Progenitor cell of endocrine pancreas (in vitro differentiated cells): ENCODE measurements around the gene PCDHGA8. TPM values are rescaled to one million over a fixed set of nuclear protein-coding genes. Genes with fewer than 3 reads are reported as not detected.
A peak's percentile ranks its signal among the peaks of the same experiment; 100 is the strongest.

ENCODE experiments used
- DNase-seq: peaks from one replicate; pipeline ENCODE4 v3.0.0; 2021; ENCODE audit warnings: low spot score; ENCODE audit not compliant: unreplicated experiment
- H3K27ac Mint-ChIP-seq: 2 replicates; pipeline ENCODE4 v1.8.0; 2021; ENCODE audit warnings: mild to moderate bottlenecking, moderate library complexity, mixed read lengths
- H3K27me3 Mint-ChIP-seq: 2 replicates; pipeline ENCODE4 v1.8.0; 2021; ENCODE audit warnings: mixed read lengths
- H3K36me3 Mint-ChIP-seq: 2 replicates; pipeline ENCODE4 v1.8.0; 2022; ENCODE audit warnings: mixed read lengths; ENCODE audit not compliant: insufficient read depth
- H3K4me1 Mint-ChIP-seq: 2 replicates; pipeline ENCODE4 v1.8.0; 2021; ENCODE audit warnings: low read depth, mixed read lengths
- H3K4me3 Mint-ChIP-seq: 2 replicates; pipeline ENCODE4 v1.8.0; 2021; ENCODE audit warnings: low read depth, mild to moderate bottlenecking, moderate library complexity, mixed read lengths
- H3K9me3 Mint-ChIP-seq: 2 replicates; pipeline ENCODE4 v1.8.0; 2021; ENCODE audit warnings: low read depth, mixed read lengths
- total RNA-seq: library from RNA; stranded (reverse); gene quantifications from 2 replicates; pipeline ENCODE4 v1.2.1, GENCODE V29; 2021
- TF ChIP-seq, protein P1 (sequence below): fragments of 200-600 bp; sonication (generic); IDR thresholded peaks from one replicate; pipeline ENCODE4 v1.5.0; 2021; ENCODE audit warnings: antibody characterized with exemption, mild to moderate bottlenecking; ENCODE audit not compliant: unreplicated experiment

PCDHGA8 gene
- total RNA-seq, 1 donor from 2014 or later: 1.5 TPM

DNA sequence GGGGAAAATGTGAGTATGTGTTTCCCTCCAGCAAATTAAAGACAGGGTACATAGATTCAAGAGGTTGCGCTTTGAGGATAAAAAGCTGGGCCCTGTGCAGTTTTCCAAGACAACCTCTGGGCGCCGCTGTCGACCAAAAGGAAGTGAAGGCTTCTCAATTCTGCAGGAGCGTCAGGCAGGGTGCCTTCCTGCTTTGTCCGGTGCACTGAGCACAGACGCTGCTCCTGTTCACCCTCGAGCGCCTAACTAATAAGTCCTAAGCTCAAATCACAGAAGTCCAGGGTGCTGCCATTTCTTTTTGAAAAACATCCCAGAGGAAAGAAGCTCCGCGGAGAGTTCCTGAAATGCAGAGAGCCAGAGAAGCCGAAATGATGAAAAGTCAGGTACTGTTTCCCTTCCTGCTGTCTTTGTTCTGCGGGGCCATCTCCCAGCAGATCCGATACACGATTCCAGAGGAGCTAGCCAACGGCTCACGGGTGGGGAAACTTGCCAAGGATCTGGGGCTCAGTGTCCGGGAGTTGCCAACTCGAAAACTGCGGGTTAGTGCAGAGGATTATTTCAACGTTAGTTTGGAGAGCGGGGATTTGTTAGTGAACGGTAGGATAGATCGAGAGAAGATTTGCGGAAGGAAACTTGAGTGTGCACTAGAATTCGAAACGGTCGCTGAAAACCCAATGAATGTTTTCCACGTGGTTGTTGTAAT, 42.4 kb upstream of the PCDHGA8 start, which contains the start of gene PCDHGB1:
TSS of gene PCDHGB1 (plus strand) at position 183 of the 703 bp plus-strand sequence. CDS start at position 345, 162 bp downstream.
- peaks cover 32% of the 10 kb centered on the region for H3K9me3 Mint-ChIP-seq
- TF ChIP-seq, protein P1, sequence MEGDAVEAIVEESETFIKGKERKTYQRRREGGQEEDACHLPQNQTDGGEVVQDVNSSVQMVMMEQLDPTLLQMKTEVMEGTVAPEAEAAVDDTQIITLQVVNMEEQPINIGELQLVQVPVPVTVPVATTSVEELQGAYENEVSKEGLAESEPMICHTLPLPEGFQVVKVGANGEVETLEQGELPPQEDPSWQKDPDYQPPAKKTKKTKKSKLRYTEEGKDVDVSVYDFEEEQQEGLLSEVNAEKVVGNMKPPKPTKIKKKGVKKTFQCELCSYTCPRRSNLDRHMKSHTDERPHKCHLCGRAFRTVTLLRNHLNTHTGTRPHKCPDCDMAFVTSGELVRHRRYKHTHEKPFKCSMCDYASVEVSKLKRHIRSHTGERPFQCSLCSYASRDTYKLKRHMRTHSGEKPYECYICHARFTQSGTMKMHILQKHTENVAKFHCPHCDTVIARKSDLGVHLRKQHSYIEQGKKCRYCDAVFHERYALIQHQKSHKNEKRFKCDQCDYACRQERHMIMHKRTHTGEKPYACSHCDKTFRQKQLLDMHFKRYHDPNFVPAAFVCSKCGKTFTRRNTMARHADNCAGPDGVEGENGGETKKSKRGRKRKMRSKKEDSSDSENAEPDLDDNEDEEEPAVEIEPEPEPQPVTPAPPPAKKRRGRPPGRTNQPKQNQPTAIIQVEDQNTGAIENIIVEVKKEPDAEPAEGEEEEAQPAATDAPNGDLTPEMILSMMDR: peak; percentile 22
- H3K36me3 Mint-ChIP-seq: peaks cover 9% of the 10 kb centered on the region

DNA sequence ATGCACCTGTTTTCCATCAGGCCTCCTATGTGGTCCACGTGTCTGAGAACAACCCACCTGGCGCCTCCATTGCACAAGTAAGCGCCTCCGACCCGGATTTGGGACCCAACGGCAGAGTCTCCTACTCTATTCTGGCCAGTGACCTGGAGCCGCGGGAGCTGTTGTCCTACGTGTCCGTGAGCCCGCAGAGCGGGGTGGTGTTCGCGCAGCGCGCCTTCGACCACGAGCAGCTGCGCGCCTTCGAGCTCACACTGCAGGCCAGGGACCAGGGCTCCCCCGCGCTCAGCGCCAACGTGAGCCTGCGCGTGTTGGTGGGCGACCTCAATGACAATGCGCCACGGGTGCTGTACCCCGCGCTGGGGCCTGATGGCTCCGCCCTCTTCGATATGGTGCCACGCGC, 40.8 kb upstream of the PCDHGA8 start:
- TF ChIP-seq, protein P1: no peak
- H3K27me3 Mint-ChIP-seq: no peaks in the 10 kb centered on the region
- DNase-seq: no peak
- no peak overlapping the region for H3K27ac Mint-ChIP-seq
- peaks cover 38% of the 10 kb centered on the region for H3K9me3 Mint-ChIP-seq
- H3K4me1 Mint-ChIP-seq: no peaks in the 10 kb centered on the region
- no peak overlapping the region for H3K4me3 Mint-ChIP-seq
- peaks cover 10% of the 10 kb centered on the region for H3K36me3 Mint-ChIP-seq

More for the DNA sequence above, 42.4 kb upstream of the PCDHGA8 start, which contains the start of gene PCDHGB1:
- DNase-seq: no peak
- Mint-ChIP-seq H3K27me3 (no peaks in the 10 kb centered on the region), H3K4me1 (no peaks in the 10 kb centered on the region), H3K4me3 (peak within 1 kb of the TSS; percentile 37), H3K27ac (no peak within 1 kb of the TSS)

DNA sequence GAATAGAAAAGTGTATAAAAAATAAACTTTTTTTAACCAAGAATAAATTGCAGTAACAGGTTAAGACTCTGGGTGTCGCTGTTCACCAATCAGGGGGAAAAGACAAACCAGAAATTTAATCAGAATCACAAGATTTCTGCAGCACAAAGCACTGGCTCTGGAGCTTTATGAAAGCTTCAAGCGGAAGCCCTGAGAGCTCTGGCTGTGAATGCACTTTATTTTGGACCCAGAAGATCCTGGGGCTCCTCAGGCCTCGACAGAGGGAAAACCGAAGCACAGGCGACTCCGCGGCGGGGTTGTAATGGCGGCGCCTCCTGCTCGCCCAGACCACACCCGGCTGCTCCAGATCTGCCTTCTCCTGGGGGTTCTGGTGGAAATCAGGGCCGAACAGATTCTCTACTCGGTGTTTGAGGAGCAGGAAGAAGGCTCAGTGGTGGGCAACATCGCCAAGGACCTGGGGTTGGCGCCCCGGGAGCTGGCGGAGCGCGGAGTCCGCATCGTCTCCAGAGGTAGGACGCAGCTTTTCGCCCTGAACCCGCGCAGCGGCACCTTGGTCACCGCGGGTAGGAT, 37.4 kb upstream of the PCDHGA8 start, which contains the start of gene PCDHGA4:
TSS of gene PCDHGA4 (plus strand) at position 122 of the 570 bp plus-strand sequence. CDS start at position 209, 87 bp downstream.
- Mint-ChIP-seq H3K9me3 (peaks cover 40% of the 10 kb centered on the region), H3K27me3 (no peaks in the 10 kb centered on the region), H3K4me1 (no peaks in the 10 kb centered on the region), H3K27ac (no peak within 1 kb of the TSS), H3K4me3 (no peak within 1 kb of the TSS), H3K36me3 (peaks cover 13% of the 10 kb centered on the region)
- no peak for DNase-seq
- TF ChIP-seq, protein P1: peak; percentile 16

DNA sequence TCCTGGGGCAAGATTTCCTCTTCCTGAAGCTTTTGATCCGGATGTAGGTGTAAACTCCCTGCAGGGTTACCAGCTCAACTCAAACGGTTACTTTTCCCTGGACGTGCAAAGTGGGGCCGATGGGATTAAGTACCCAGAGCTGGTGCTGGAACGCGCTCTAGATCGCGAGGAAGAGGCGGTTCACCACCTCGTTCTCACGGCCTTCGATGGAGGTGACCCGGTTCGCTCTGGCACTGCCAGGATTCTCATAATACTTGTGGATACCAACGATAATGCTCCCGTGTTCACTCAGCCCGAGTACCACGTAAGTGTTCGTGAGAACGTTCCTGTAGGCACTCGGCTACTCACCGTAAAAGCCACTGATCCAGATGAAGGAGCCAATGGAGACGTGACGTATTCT, 36.8 kb upstream of the PCDHGA8 start:
- DNase-seq: no peak
- no peaks in the 10 kb centered on the region for H3K27me3 Mint-ChIP-seq
- peaks cover 14% of the 10 kb centered on the region for H3K36me3 Mint-ChIP-seq
- no peak overlapping the region for H3K4me3 Mint-ChIP-seq
- no peaks in the 10 kb centered on the region for H3K4me1 Mint-ChIP-seq
- H3K27ac Mint-ChIP-seq: no peak overlapping the region
- TF ChIP-seq, protein P1: no peak
- peaks cover 42% of the 10 kb centered on the region for H3K9me3 Mint-ChIP-seq

DNA sequence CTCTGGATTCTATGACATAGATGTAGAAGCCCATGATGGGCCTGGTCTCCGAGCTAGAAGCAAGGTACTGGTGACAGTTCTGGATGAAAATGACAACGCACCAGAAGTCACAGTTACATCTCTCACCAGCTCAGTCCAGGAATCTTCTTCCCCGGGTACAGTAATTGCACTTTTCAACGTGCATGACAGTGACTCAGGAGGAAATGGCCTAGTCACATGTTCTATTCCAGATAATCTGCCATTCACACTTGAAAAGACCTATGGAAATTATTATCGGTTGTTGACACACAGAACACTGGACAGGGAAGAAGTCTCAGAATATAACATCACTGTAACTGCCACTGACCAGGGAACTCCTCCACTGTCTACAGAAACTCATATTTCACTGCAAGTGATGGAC, 36.3 kb upstream of the PCDHGA8 start:
- no peak overlapping the region for H3K4me3 Mint-ChIP-seq
- H3K9me3 Mint-ChIP-seq: peaks cover 47% of the 10 kb centered on the region
- TF ChIP-seq, protein P1: no peak
- DNase-seq: no peak
- peaks cover 19% of the 10 kb centered on the region for H3K36me3 Mint-ChIP-seq
- no peaks in the 10 kb centered on the region for H3K27me3 Mint-ChIP-seq
- no peak overlapping the region for H3K27ac Mint-ChIP-seq
- no peaks in the 10 kb centered on the region for H3K4me1 Mint-ChIP-seq
